ENCODE results near the gene RAB34.

RAB34 gene

DNA sequence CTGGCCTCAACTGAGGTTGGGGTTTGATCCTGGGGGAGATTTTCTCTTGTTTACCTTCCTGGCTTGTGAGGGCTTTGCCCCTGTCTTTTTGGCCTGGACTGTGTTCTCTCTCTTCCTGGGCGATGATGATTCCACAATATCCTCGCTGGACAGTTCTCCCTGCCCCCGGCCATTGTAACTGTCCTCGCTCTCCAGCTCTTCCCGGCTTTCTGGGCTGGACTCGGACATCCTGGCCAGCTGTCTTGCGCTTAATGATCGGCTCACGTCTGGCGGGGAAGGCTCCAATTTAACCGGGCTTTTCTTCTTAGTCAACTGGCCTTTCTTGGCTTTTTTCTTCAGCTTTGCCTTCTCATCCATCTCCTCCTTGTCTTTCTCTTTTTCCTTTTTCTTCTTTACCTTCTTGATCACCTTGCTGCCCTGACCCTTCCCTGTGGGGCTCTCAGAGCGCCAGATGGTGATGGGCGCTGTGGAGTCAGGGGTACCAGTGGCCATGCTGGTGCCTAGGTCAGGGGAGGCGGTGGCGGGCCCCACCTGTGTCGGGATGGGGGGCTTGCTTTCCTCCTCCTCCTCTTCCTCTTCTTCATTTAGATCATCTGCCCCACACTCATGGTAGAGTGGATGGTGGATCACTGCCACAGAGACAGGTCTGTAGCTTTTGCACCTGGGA, 14.0 kb downstream of the RAB34 start:
- H3K9me3 ChIP-seq (ENCODE audit: control insufficient read depth, low read length), result no peaks in the 10 kb centered on the region
- peaks cover 11% of the 10 kb centered on the region for H3K4me1 ChIP-seq (ENCODE audit: control insufficient read depth, insufficient read depth, low read length)
- peaks cover 62% of the 10 kb centered on the region for H3K36me3 ChIP-seq (ENCODE audit: control insufficient read depth, insufficient read depth, low read length, severe bottlenecking)
- H3K9ac ChIP-seq (ENCODE audit: low read length), result no peak overlapping the region
- DNase-seq (ENCODE audit: low read depth), result no peak
- H3K4me3 ChIP-seq (ENCODE audit: low read length), result no peak overlapping the region
- H3K27me3 ChIP-seq (replicated peaks; ENCODE audit: control insufficient read depth, insufficient read depth, low read length), result no peaks in the 10 kb centered on the region

DNA sequence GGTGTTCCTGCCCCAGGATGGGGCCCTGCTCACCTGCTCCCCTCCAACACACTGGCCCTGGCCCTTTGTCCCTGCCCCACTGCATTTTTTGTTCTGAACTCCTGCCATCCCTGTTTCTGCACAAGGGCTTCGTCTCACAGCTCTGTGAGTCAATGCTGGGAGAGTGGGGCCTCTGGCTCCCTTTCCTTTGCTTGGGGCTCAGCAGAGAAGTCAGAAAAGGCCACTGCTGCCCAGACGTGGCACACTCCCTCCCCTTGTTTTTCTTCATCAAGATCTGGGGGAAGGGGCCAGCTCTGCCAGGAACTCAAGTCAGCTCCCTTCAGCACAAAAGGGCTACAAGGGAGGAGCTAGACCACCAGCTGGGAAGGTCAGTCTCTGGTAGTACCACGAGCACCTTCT, 14.9 kb downstream of the RAB34 start:
- peaks cover 11% of the 10 kb centered on the region for H3K4me1 ChIP-seq (ENCODE audit: control insufficient read depth, insufficient read depth, low read length)
- H3K9me3 ChIP-seq (ENCODE audit: control insufficient read depth, low read length), result no peaks in the 10 kb centered on the region
- H3K27me3 ChIP-seq (replicated peaks; ENCODE audit: control insufficient read depth, insufficient read depth, low read length), result no peaks in the 10 kb centered on the region
- H3K36me3 ChIP-seq (ENCODE audit: control insufficient read depth, insufficient read depth, low read length, severe bottlenecking), result peaks cover 72% of the 10 kb centered on the region
- no peak overlapping the region for H3K9ac ChIP-seq (ENCODE audit: low read length)
- DNase-seq (ENCODE audit: low read depth), result no peak
- no peak overlapping the region for H3K4me3 ChIP-seq (ENCODE audit: low read length)

DNA sequence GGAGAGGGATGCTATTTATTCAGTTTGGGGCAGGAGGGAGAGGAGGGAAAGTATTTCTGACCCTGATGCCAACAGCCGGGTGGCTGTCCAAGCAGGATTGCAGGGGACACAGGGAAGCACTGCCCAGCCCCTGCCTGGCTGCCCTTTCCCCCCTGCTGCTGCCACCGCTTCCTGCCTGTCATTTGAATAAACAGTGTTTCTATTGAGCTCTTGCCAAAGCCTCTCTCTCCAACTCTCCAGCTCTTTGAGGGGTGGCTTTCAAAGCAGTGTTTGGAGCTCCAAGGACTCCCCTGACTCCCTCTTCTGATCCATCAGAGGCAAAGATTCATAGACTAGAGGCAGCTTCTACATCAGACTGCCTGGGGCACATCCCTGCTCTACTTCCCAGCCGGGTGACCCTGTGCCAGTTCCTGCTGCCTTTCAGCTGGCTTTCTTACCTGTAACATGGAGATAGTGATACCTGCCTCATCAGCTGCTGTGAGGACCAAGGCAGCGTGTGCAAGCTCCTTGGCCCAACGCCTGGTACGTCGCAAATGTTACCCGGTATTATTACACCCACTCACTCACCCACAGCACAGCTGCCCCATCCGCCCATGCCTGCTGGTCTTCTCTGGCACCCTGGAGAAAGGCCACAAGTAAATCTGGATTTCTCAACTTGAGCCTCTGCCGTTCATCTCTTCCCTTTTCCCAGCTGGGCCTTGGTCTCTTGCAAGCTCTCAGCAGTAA, 15.5 kb downstream of the RAB34 start:
- H3K4me3 ChIP-seq (ENCODE audit: low read length), result no peak overlapping the region
- no peak for DNase-seq (ENCODE audit: low read depth)
- H3K27me3 ChIP-seq (replicated peaks; ENCODE audit: control insufficient read depth, insufficient read depth, low read length), result no peaks in the 10 kb centered on the region
- peaks cover 11% of the 10 kb centered on the region for H3K4me1 ChIP-seq (ENCODE audit: control insufficient read depth, insufficient read depth, low read length)
- H3K9ac ChIP-seq (ENCODE audit: low read length), result no peak overlapping the region
- H3K9me3 ChIP-seq (ENCODE audit: control insufficient read depth, low read length), result no peaks in the 10 kb centered on the region
- H3K36me3 ChIP-seq (ENCODE audit: control insufficient read depth, insufficient read depth, low read length, severe bottlenecking), result peaks cover 77% of the 10 kb centered on the region

DNA sequence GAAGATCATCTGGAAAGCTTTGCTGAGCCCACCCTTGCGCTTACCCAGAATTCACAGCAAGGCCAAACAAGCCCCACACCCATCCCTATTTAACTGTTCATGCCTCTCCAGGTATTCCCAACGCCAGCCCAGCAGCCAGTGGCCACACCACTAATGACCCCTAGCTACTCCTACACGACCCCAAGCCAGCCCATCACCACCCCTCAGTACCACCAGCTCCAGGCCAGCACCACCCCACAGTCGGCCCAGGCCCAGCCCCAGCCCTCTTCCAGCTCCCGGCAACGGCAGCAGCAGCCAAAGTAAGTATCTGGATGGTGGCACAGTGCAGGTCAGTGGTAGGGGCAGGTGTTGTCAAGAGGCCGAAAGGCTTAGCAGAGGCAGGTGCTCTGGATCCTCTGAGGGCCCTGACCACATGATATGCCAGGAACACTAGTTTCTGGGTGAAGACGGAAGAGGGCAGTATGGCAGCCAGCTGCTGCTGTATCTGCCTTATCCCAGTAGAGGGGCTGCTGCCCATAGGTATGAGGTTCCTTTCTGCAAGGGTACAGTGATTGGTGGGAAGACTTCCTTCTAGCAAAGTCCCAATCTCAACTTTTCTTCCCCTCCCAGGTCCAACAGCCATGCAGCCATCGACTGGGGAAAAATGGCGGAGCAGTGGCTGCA, 16.7 kb downstream of the RAB34 start:
- no peaks in the 10 kb centered on the region for H3K27me3 ChIP-seq (replicated peaks; ENCODE audit: control insufficient read depth, insufficient read depth, low read length)
- H3K36me3 ChIP-seq (ENCODE audit: control insufficient read depth, insufficient read depth, low read length, severe bottlenecking), result peaks cover 90% of the 10 kb centered on the region
- no peak overlapping the region for H3K9ac ChIP-seq (ENCODE audit: low read length)
- H3K4me3 ChIP-seq (ENCODE audit: low read length), result no peak overlapping the region
- peaks cover 8% of the 10 kb centered on the region for H3K4me1 ChIP-seq (ENCODE audit: control insufficient read depth, insufficient read depth, low read length)
- no peaks in the 10 kb centered on the region for H3K9me3 ChIP-seq (ENCODE audit: control insufficient read depth, low read length)
- DNase-seq (ENCODE audit: low read depth), result no peak

DNA sequence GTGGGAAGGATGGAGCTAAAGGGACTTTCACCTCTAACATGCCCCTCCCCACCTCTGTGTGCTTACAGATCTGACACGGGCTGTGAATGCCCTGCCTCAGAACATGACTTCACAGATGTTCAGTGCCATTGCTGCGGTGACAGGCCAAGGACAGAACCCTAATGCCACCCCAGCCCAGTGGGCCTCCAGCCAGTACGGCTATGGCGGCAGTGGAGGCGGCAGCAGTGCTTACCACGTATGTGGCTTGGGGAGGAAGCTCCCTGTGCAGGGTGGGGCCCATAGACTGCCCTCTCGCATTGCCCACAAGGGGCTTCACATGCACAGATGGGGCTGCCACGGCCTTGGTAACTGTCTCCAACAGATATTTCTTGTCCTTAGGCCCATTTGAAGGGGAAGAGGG, 17.4 kb downstream of the RAB34 start:
- DNase-seq (ENCODE audit: low read depth), result no peak
- Histone ChIP-seq H3K4me3 (ENCODE audit: low read length) (no peak overlapping the region), H3K9me3 (ENCODE audit: control insufficient read depth, low read length) (no peaks in the 10 kb centered on the region), H3K4me1 (ENCODE audit: control insufficient read depth, insufficient read depth, low read length) (peaks cover 4% of the 10 kb centered on the region), H3K36me3 (ENCODE audit: control insufficient read depth, insufficient read depth, low read length, severe bottlenecking) (peaks cover 96% of the 10 kb centered on the region), H3K9ac (ENCODE audit: low read length) (no peak overlapping the region), H3K27me3 (replicated peaks; ENCODE audit: control insufficient read depth, insufficient read depth, low read length) (no peaks in the 10 kb centered on the region)

DNA sequence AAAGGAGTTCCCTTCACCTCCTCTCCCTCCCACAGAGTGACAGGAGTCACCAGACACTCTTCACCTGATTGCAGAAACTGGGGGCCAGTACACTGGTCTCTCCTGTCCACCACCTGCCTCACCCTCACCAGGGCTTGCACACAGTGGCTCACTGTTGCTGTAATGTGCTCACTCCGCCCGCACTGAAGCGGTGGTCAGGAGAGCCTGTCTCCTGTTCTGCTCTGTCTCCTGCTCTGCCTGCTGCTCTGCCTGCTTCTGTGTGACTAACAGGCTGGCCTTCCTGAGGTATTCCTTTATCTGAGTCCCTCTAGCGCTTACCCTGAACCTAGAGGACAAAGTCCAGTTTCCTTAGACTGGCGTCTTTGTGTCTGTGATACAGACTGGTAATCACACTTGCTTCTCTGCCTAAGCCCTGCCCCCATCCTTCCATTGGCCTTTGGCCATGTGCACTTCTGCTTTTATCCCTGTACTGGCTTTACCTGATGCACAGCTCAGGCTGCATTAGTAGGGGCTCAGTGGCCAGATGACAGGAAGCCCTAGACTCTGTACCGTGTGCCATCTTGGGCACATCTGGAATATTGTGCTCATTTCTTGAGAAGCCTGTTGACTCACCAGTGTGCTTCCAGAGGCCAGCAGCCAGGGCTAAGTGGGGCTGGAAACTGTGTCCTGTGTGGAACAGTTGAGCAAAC, 19.3 kb downstream of the RAB34 start:
- H3K4me1 ChIP-seq (ENCODE audit: control insufficient read depth, insufficient read depth, low read length), result peaks cover 11% of the 10 kb centered on the region
- H3K27me3 ChIP-seq (replicated peaks; ENCODE audit: control insufficient read depth, insufficient read depth, low read length), result no peaks in the 10 kb centered on the region
- no peak overlapping the region for H3K9ac ChIP-seq (ENCODE audit: low read length)
- no peaks in the 10 kb centered on the region for H3K9me3 ChIP-seq (ENCODE audit: control insufficient read depth, low read length)
- DNase-seq (ENCODE audit: low read depth), result no peak
- peaks cover 99% of the 10 kb centered on the region for H3K36me3 ChIP-seq (ENCODE audit: control insufficient read depth, insufficient read depth, low read length, severe bottlenecking)
- H3K4me3 ChIP-seq (ENCODE audit: low read length), result no peak overlapping the region

DNA sequence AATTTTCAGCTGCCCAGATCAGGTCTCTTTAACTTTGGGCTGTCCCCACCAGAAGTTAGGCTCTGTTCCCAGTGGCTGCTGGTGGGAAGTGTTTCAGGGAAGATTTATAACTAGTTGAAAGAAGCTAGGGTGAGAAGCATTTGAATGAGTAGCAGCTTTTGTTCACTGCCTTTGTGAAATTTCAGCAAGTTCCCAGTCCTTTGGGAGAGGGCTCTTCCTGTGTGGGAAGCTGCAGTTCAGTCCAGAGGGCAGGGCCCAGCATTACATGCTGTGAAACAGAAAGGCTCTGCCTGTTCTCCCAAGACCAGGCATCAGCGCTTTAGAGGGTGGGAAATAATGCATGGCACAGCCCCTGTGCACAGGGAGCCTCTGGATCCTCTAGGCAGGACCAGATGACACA, 23.8 kb downstream of the RAB34 start:
- H3K9ac ChIP-seq (ENCODE audit: low read length), result no peak overlapping the region
- no peaks in the 10 kb centered on the region for H3K9me3 ChIP-seq (ENCODE audit: control insufficient read depth, low read length)
- peaks cover 8% of the 10 kb centered on the region for H3K4me1 ChIP-seq (ENCODE audit: control insufficient read depth, insufficient read depth, low read length)
- H3K4me3 ChIP-seq (ENCODE audit: low read length), result no peak overlapping the region
- no peak for DNase-seq (ENCODE audit: low read depth)
- no peaks in the 10 kb centered on the region for H3K27me3 ChIP-seq (replicated peaks; ENCODE audit: control insufficient read depth, insufficient read depth, low read length)
- peaks cover 93% of the 10 kb centered on the region for H3K36me3 ChIP-seq (ENCODE audit: control insufficient read depth, insufficient read depth, low read length, severe bottlenecking)

DNA sequence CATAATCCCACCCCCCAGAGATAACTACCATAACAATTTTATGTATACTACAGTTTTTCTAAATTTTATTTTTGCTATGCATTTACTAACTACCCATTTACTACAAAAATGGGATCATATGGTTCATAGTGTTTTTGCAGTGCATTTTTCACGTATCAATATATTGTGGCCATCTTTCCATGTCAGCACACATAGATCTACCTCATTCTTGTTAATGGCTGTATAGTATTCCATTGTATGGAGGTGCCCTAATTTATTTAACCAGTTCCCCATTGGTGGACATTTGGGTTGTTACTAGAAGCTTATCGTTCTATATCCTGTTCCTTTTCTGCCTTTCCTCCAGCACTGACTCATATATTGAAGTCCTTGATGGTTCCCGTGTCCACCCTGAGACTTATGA, 28.7 kb downstream of the RAB34 start:
- H3K4me1 ChIP-seq (ENCODE audit: control insufficient read depth, insufficient read depth, low read length), result peaks cover 19% of the 10 kb centered on the region
- H3K4me3 ChIP-seq (ENCODE audit: low read length), result no peak overlapping the region
- no peak overlapping the region for H3K9ac ChIP-seq (ENCODE audit: low read length)
- peaks cover 92% of the 10 kb centered on the region for H3K36me3 ChIP-seq (ENCODE audit: control insufficient read depth, insufficient read depth, low read length, severe bottlenecking)
- no peak for DNase-seq (ENCODE audit: low read depth)
- no peaks in the 10 kb centered on the region for H3K27me3 ChIP-seq (replicated peaks; ENCODE audit: control insufficient read depth, insufficient read depth, low read length)
- H3K9me3 ChIP-seq (ENCODE audit: control insufficient read depth, low read length), result no peaks in the 10 kb centered on the region

DNA sequence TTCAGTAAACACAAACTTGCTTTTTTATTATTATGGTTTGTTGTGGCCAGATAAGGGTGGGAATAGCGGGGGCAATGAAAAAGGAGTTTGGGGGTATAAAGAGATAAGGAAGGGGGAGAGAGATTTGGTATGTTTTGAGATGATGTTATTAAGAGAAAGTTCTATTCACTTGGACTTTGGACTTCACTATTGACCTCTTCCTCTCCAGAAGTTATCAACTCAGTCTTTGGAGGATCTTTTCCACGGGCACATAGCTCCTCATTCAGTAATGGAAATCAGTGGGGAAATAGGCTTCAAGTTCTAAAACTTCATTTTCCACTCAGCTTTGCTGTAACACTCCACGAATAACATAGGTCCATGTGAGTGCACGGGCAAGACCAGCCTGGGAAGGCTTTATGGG, 29.2 kb downstream of the RAB34 start:
- H3K36me3 ChIP-seq (ENCODE audit: control insufficient read depth, insufficient read depth, low read length, severe bottlenecking), result peaks cover 90% of the 10 kb centered on the region

DNA sequence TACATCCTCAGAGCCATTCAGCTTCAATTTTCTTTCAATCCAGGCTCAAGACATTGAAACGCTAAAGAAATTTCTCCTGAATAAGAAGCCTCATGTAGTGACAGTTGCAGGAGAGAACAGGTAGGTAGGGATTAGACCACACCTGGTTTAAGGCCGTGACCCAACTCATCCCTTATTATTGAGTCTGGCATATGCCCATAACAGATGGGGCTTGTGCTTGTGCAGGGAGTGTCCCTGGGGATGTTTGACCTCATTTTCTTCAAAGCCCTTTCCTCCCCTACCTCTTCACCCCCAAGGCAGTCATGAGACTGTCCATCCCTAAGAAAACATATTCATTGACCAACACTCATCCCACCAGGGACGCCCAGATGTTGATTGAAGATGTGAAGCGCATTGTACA, 31.4 kb downstream of the RAB34 start:
- no peak for DNase-seq (ENCODE audit: low read depth)
- H3K9ac ChIP-seq (ENCODE audit: low read length), result no peak overlapping the region
- H3K9me3 ChIP-seq (ENCODE audit: control insufficient read depth, low read length), result no peaks in the 10 kb centered on the region
- H3K27me3 ChIP-seq (replicated peaks; ENCODE audit: control insufficient read depth, insufficient read depth, low read length), result no peaks in the 10 kb centered on the region
- H3K4me1 ChIP-seq (ENCODE audit: control insufficient read depth, insufficient read depth, low read length), result peaks cover 13% of the 10 kb centered on the region
- no peak overlapping the region for H3K4me3 ChIP-seq (ENCODE audit: low read length)
- H3K36me3 ChIP-seq (ENCODE audit: control insufficient read depth, insufficient read depth, low read length, severe bottlenecking), result peaks cover 98% of the 10 kb centered on the region

More for the DNA sequence above, 29.2 kb downstream of the RAB34 start:
- no peaks in the 10 kb centered on the region for H3K9me3 ChIP-seq (ENCODE audit: control insufficient read depth, low read length)
- H3K4me3 ChIP-seq (ENCODE audit: low read length), result no peak overlapping the region
- H3K4me1 ChIP-seq (ENCODE audit: control insufficient read depth, insufficient read depth, low read length), result peaks cover 15% of the 10 kb centered on the region
- DNase-seq (ENCODE audit: low read depth), result no peak
- no peak overlapping the region for H3K9ac ChIP-seq (ENCODE audit: low read length)
- no peaks in the 10 kb centered on the region for H3K27me3 ChIP-seq (replicated peaks; ENCODE audit: control insufficient read depth, insufficient read depth, low read length)

DNA sequence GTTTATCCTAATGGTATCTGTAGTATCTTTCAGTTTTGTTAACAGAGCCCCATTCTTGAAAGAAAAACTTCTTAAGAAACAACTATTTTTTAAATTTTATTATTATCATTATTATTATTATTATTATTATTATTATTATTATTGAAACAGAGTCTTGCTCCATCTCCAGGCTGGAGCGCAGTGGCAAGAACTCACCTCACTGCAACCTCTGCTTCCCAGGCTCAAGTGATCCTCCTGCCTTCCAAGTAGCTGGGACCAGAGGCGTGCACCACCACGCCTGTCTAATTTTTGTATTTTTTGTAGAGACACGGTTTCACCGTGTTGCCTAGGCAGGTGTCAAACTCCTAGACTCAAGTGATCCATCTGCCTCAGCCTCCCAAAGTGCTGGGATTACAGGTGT, 32.3 kb downstream of the RAB34 start:
- H3K4me1 ChIP-seq (ENCODE audit: control insufficient read depth, insufficient read depth, low read length), result peaks cover 13% of the 10 kb centered on the region
- DNase-seq (ENCODE audit: low read depth), result no peak
- H3K9me3 ChIP-seq (ENCODE audit: control insufficient read depth, low read length), result no peaks in the 10 kb centered on the region
- H3K9ac ChIP-seq (ENCODE audit: low read length), result no peak overlapping the region
- no peak overlapping the region for H3K4me3 ChIP-seq (ENCODE audit: low read length)
- peaks cover 98% of the 10 kb centered on the region for H3K36me3 ChIP-seq (ENCODE audit: control insufficient read depth, insufficient read depth, low read length, severe bottlenecking)
- H3K27me3 ChIP-seq (replicated peaks; ENCODE audit: control insufficient read depth, insufficient read depth, low read length), result no peaks in the 10 kb centered on the region

All from adipocyte (in vitro differentiated cells).